Neural progenitor cell (in vitro differentiated cells): ENCODE measurements around the gene EMC8. TPM values are rescaled to one million over a fixed set of nuclear protein-coding genes. Genes with fewer than 3 reads are reported as not detected.

Experiments used
- DNase-seq: peaks from one replicate; pipeline ENCODE4 v3.0.0-alpha.2; 2016; ENCODE audit warnings: low spot score
- H2AFZ ChIP-seq: fragments of 200-600 bp; sonication (generic); replicated peaks from 2 replicates; pipeline ENCODE4 v1.6.1; 2016; ENCODE audit warnings: antibody characterized with exemption
- H3F3A ChIP-seq: fragments of 200-600 bp; sonication (generic); 2 replicates; pipeline ENCODE4 v1.6.1; 2016; ENCODE audit warnings: antibody characterized with exemption, low read depth
- H3K27ac ChIP-seq: fragments of 200-600 bp; sonication (generic); 2 replicates; pipeline ENCODE4 v1.5.1; 2016; ENCODE audit warnings: mild to moderate bottlenecking
- H3K27me3 ChIP-seq: fragments of 200-600 bp; sonication (generic); 2 replicates; pipeline ENCODE4 v1.6.1; 2016; ENCODE audit warnings: mild to moderate bottlenecking, moderate library complexity
- H3K36me3 ChIP-seq: fragments of 200-600 bp; sonication (generic); 2 replicates; pipeline ENCODE4 v1.5.1; 2016
- H3K4me1 ChIP-seq: fragments of 200-600 bp; sonication (generic); 2 replicates; pipeline ENCODE4 v1.6.1; 2016; ENCODE audit warnings: mixed run types
- H3K4me2 ChIP-seq: fragments of 200-600 bp; sonication (generic); 2 replicates; pipeline ENCODE4 v1.6.1; 2016
- H3K4me3 ChIP-seq: fragments of 200-600 bp; sonication (generic); 2 replicates; pipeline ENCODE4 v1.5.1; 2016
- H3K79me2 ChIP-seq: fragments of 200-600 bp; sonication (generic); 2 replicates; pipeline ENCODE4 v1.6.1; 2016; ENCODE audit warnings: low read depth
- H3K9ac ChIP-seq: fragments of 200-600 bp; sonication (generic); 2 replicates; pipeline ENCODE4 v1.6.1; 2016
- H3K9me3 ChIP-seq: fragments of 200-600 bp; sonication (generic); 2 replicates; pipeline ENCODE4 v1.5.1; 2016; ENCODE audit warnings: low read depth
- H4K20me1 ChIP-seq: fragments of 200-600 bp; sonication (generic); 2 replicates; pipeline ENCODE4 v1.6.1; 2016; ENCODE audit warnings: low read depth
- H3K27ac Mint-ChIP-seq: 3 replicates; pipeline ENCODE4 v1.8.0; 2021; ENCODE audit warnings: mixed read lengths
- H3K27me3 Mint-ChIP-seq: 2 replicates; pipeline ENCODE4 v1.8.0; 2022; ENCODE audit warnings: low read depth, mild to moderate bottlenecking, inconsistent platforms, moderate library complexity, mixed read lengths; ENCODE audit not compliant: insufficient read depth
- H3K36me3 Mint-ChIP-seq: 3 replicates; pipeline ENCODE4 v1.8.0; 2021; ENCODE audit warnings: mixed read lengths
- H3K4me1 Mint-ChIP-seq: 3 replicates; pipeline ENCODE4 v1.8.0; 2021; ENCODE audit warnings: mixed read lengths
- H3K4me3 Mint-ChIP-seq: 3 replicates; pipeline ENCODE4 v1.8.0; 2021; ENCODE audit warnings: mild to moderate bottlenecking, moderate library complexity, mixed read lengths
- H3K9me3 Mint-ChIP-seq: 3 replicates; pipeline ENCODE4 v1.8.0; 2020; ENCODE audit warnings: mixed read lengths
- EZH2 ChIP-seq: fragments of 200-600 bp; sonication (generic); IDR thresholded peaks from 2 replicates; pipeline ENCODE4 v1.6.1; 2017; ENCODE audit warnings: antibody characterized with exemption, mild to moderate bottlenecking, moderate library complexity
- EZH2phosphoT487 ChIP-seq: fragments of 200-600 bp; sonication (generic); IDR thresholded peaks from 2 replicates; pipeline ENCODE4 v1.6.1; 2017; ENCODE audit warnings: antibody characterized with exemption
- total RNA-seq: library from RNA; depleted of rRNA; stranded (reverse); fragments of >200 nt; gene quantifications from 2 replicates; pipeline ENCODE4 v1.2.3, GENCODE V29; 2015; ENCODE audit warnings: low replicate concordance
- TF ChIP-seq, protein P1 (sequence below): fragments of 200-600 bp; sonication (generic); IDR thresholded peaks from 2 replicates; pipeline ENCODE4 v1.5.1; 2017; ENCODE audit warnings: antibody characterized with exemption, mild to moderate bottlenecking

The EMC8 gene
- total RNA-seq, 1 donor from 2014 or later = 25.1 TPM

GRCh38 chr16:85844786-85845185 lies 45.4 kb upstream of the EMC8 start:
- no peaks in the 10 kb centered on the region for H3F3A ChIP-seq
- no peak overlapping the region for H3K27ac Mint-ChIP-seq
- no peak for DNase-seq

GRCh38 chr16:85844169-85844481 lies 44.8 kb upstream of the EMC8 start:
- Histone ChIP-seq H3K27ac (no peak overlapping the region), H3K79me2 (no peaks in the 10 kb centered on the region), H3K36me3 (no peaks in the 10 kb centered on the region), H3K27me3 (no peaks in the 10 kb centered on the region), H3K4me3 (no peak overlapping the region), H3F3A (no peaks in the 10 kb centered on the region), H3K9ac (no peak overlapping the region), H3K4me2 (no peak overlapping the region), H2AFZ (no peak overlapping the region), H4K20me1 (no peaks in the 10 kb centered on the region), H3K9me3 (no peaks in the 10 kb centered on the region), H3K4me1 (no peaks in the 10 kb centered on the region)
- Mint-ChIP-seq H3K27ac (no peak overlapping the region), H3K27me3 (peaks cover 8% of the 10 kb centered on the region), H3K4me3 (no peak overlapping the region), H3K4me1 (no peaks in the 10 kb centered on the region), H3K36me3 (no peaks in the 10 kb centered on the region), H3K9me3 (no peaks in the 10 kb centered on the region)
- TF ChIP-seq EZH2phosphoT487 = no peak
- TF ChIP-seq EZH2 = no peak
- TF ChIP-seq, protein P1, sequence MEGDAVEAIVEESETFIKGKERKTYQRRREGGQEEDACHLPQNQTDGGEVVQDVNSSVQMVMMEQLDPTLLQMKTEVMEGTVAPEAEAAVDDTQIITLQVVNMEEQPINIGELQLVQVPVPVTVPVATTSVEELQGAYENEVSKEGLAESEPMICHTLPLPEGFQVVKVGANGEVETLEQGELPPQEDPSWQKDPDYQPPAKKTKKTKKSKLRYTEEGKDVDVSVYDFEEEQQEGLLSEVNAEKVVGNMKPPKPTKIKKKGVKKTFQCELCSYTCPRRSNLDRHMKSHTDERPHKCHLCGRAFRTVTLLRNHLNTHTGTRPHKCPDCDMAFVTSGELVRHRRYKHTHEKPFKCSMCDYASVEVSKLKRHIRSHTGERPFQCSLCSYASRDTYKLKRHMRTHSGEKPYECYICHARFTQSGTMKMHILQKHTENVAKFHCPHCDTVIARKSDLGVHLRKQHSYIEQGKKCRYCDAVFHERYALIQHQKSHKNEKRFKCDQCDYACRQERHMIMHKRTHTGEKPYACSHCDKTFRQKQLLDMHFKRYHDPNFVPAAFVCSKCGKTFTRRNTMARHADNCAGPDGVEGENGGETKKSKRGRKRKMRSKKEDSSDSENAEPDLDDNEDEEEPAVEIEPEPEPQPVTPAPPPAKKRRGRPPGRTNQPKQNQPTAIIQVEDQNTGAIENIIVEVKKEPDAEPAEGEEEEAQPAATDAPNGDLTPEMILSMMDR = no peak
- no peak for DNase-seq

More at GRCh38 chr16:85844786-85845185, 45.4 kb upstream of the EMC8 start:
- Mint-ChIP-seq H3K4me3 (no peak overlapping the region), H3K4me1 (no peaks in the 10 kb centered on the region), H3K36me3 (no peaks in the 10 kb centered on the region), H3K27me3 (peaks cover 7% of the 10 kb centered on the region), H3K9me3 (no peaks in the 10 kb centered on the region)
- H3K9me3 ChIP-seq = no peaks in the 10 kb centered on the region
- H3K4me2 ChIP-seq = no peak overlapping the region
- H3K79me2 ChIP-seq = no peaks in the 10 kb centered on the region
- no peak overlapping the region for H3K4me3 ChIP-seq
- H3K36me3 ChIP-seq = no peaks in the 10 kb centered on the region
- no peaks in the 10 kb centered on the region for H3K27me3 ChIP-seq
- H3K27ac ChIP-seq = no peak overlapping the region
- no peak for TF ChIP-seq EZH2
- no peak for TF ChIP-seq EZH2phosphoT487
- TF ChIP-seq, protein P1 = no peak
- H2AFZ ChIP-seq = no peak overlapping the region
- no peak overlapping the region for H3K9ac ChIP-seq
- H4K20me1 ChIP-seq = no peaks in the 10 kb centered on the region
- no peaks in the 10 kb centered on the region for H3K4me1 ChIP-seq

GRCh38 chr16:85843471-85844168 lies 44.3 kb upstream of the EMC8 start:
- Histone ChIP-seq H3K9me3 (no peaks in the 10 kb centered on the region), H3K9ac (no peak overlapping the region), H3K79me2 (no peaks in the 10 kb centered on the region), H3K4me1 (no peaks in the 10 kb centered on the region), H3K27me3 (no peaks in the 10 kb centered on the region), H3K4me3 (no peak overlapping the region), H3K36me3 (no peaks in the 10 kb centered on the region), H3K4me2 (no peak overlapping the region), H4K20me1 (no peaks in the 10 kb centered on the region), H2AFZ (no peak overlapping the region), H3K27ac (no peak overlapping the region), H3F3A (no peaks in the 10 kb centered on the region)
- DNase-seq = no peak
- H3K27me3 Mint-ChIP-seq = peaks cover 13% of the 10 kb centered on the region
- H3K27ac Mint-ChIP-seq = no peak overlapping the region
- no peak overlapping the region for H3K4me3 Mint-ChIP-seq
- TF ChIP-seq EZH2phosphoT487 = no peak
- TF ChIP-seq, protein P1 = no peak
- no peak for TF ChIP-seq EZH2
- H3K9me3 Mint-ChIP-seq = no peaks in the 10 kb centered on the region
- H3K4me1 Mint-ChIP-seq = no peaks in the 10 kb centered on the region
- H3K36me3 Mint-ChIP-seq = no peaks in the 10 kb centered on the region
